Hepatocyte (in vitro differentiated cells): Measurements from ENCODE around the gene SP3. TPM values are rescaled to one million over a fixed set of nuclear protein-coding genes. Genes with fewer than 3 reads are reported as not detected.

Experiments used
- DNase-seq: peaks from one replicate; pipeline ENCODE4 v3.0.0-alpha.2; 2016; ENCODE audit warnings: low spot score
- H2AFZ ChIP-seq: fragments of 200-600 bp; sonication (generic); 2 replicates; pipeline ENCODE4 v1.6.0; 2016; ENCODE audit warnings: antibody characterized with exemption, mild to moderate bottlenecking
- H3K27ac ChIP-seq: fragments of 200-600 bp; sonication (generic); 2 replicates; pipeline ENCODE4 v1.5.1; 2016; ENCODE audit warnings: mild to moderate bottlenecking
- H3K27me3 ChIP-seq: fragments of 200-600 bp; sonication (generic); 2 replicates; pipeline ENCODE4 v1.6.1; 2016
- H3K36me3 ChIP-seq: fragments of 200-600 bp; sonication (generic); replicated peaks from 2 replicates; pipeline ENCODE4 v1.5.1; 2016; ENCODE audit warnings: low read depth; ENCODE audit not compliant: insufficient read depth
- H3K4me1 ChIP-seq: fragments of 200-600 bp; sonication (generic); 2 replicates; pipeline ENCODE4 v1.5.1; 2016; ENCODE audit warnings: mild to moderate bottlenecking, moderate library complexity; ENCODE audit not compliant: insufficient read depth
- H3K4me2 ChIP-seq: fragments of 200-600 bp; sonication (generic); 2 replicates; pipeline ENCODE4 v1.6.0; 2016
- H3K4me3 ChIP-seq: fragments of 200-600 bp; sonication (generic); 2 replicates; pipeline ENCODE4 v1.5.1; 2016; ENCODE audit warnings: mild to moderate bottlenecking
- H3K79me2 ChIP-seq: fragments of 200-600 bp; sonication (generic); 2 replicates; pipeline ENCODE4 v1.6.0; 2017; ENCODE audit warnings: mild to moderate bottlenecking
- H3K9me2 ChIP-seq: fragments of 200-600 bp; sonication (generic); replicated peaks from 2 replicates; pipeline ENCODE4 v1.6.0; 2017; ENCODE audit warnings: mild to moderate bottlenecking; ENCODE audit not compliant: insufficient read depth
- H3K9me3 ChIP-seq: fragments of 200-600 bp; sonication (generic); 2 replicates; pipeline ENCODE4 v1.5.1; 2016; ENCODE audit warnings: low read depth, mild to moderate bottlenecking
- H4K20me1 ChIP-seq: fragments of 200-600 bp; sonication (generic); 2 replicates; pipeline ENCODE4 v1.6.0; 2016; ENCODE audit warnings: mild to moderate bottlenecking; ENCODE audit not compliant: insufficient read depth, poor library complexity, severe bottlenecking
- CTCF ChIP-seq: fragments of 200-600 bp; sonication (generic); IDR thresholded peaks from 2 replicates; pipeline ENCODE4 v1.5.1; 2016; ENCODE audit warnings: antibody characterized with exemption, mild to moderate bottlenecking; ENCODE audit not compliant: poor library complexity
- EZH2 ChIP-seq: fragments of 200-600 bp; sonication (generic); IDR thresholded peaks from 2 replicates; pipeline ENCODE4 v1.6.1; 2016; ENCODE audit warnings: antibody characterized with exemption, mild to moderate bottlenecking, borderline replicate concordance
- EZH2phosphoT487 ChIP-seq: fragments of 200-600 bp; sonication (generic); IDR thresholded peaks from one replicate; pipeline ENCODE4 v1.6.1; 2018; ENCODE audit warnings: antibody characterized with exemption, mild to moderate bottlenecking, low read depth, moderate library complexity; ENCODE audit not compliant: unreplicated experiment, severe bottlenecking
- WGBS: methylation state at CpG from one replicate; pipeline ENCODE4 v1.1.6; 2016; ENCODE audit warnings: low lambda C conversion rate; ENCODE audit errors: missing lambda C conversion rate; 5-methylcytosine and 5-hydroxymethylcytosine counted together
- polyA plus RNA-seq: library from polyadenylated mRNA; unstranded; fragments of >200 nt; fragmentation: Nextera tagmentation; extraction: Ambion mirVana; gene quantifications from 2 replicates; pipeline ENCODE4 v1.2.1, GENCODE V29; 2016
- total RNA-seq: library from RNA; depleted of rRNA; stranded (reverse); fragments of >200 nt; gene quantifications from 2 replicates; pipeline ENCODE4 v1.2.3, GENCODE V29; 2014

Gene SP3
- total and polyA plus RNA-seq, 2 experiments from 2014 or later, result 37.2 to 133 TPM

GRCh38 chr2:173962031-173962430 is 3.1 kb downstream of the SP3 start:
- Histone ChIP-seq H3K4me1 (peaks cover 24% of the 10 kb centered on the region), H3K79me2 (peaks cover 61% of the 10 kb centered on the region), H3K36me3 (no peaks in the 10 kb centered on the region), H3K27ac (peak overlapping the region; percentile 99), H4K20me1 (peaks cover 23% of the 10 kb centered on the region), H3K4me3 (peak overlapping the region; percentile 54), H2AFZ (no peak overlapping the region), H3K4me2 (peak overlapping the region; percentile 80), H3K27me3 (no peaks in the 10 kb centered on the region), H3K9me2 (no peaks in the 10 kb centered on the region), H3K9me3 (no peaks in the 10 kb centered on the region)
- no peak for TF ChIP-seq EZH2
- no peak for TF ChIP-seq CTCF
- no peak for TF ChIP-seq EZH2phosphoT487
- WGBS, result 69% methylated on average over 1 of the region's 1 CpG
- no peak for DNase-seq

GRCh38 chr2:173961346-173961705 is 3.8 kb downstream of the SP3 start:
- Histone ChIP-seq H3K4me1 (peaks cover 27% of the 10 kb centered on the region), H3K4me3 (peak overlapping the region; percentile 1), H3K27me3 (no peaks in the 10 kb centered on the region), H3K4me2 (peak overlapping the region; percentile 80), H3K9me2 (no peaks in the 10 kb centered on the region), H3K9me3 (no peaks in the 10 kb centered on the region), H3K27ac (peak overlapping the region; percentile 30), H3K79me2 (peaks cover 68% of the 10 kb centered on the region), H2AFZ (no peak overlapping the region), H3K36me3 (no peaks in the 10 kb centered on the region), H4K20me1 (peaks cover 29% of the 10 kb centered on the region)
- no peak for DNase-seq
- TF ChIP-seq CTCF, result no peak
- no peak for TF ChIP-seq EZH2
- TF ChIP-seq EZH2phosphoT487, result no peak
- 97% methylated on average over 1 of the region's 1 CpG for whole genome bisulfite sequencing

GRCh38 chr2:173959909-173960308 is 5.3 kb downstream of the SP3 start:
- DNase-seq, result no peak
- no peak overlapping the region for H3K4me3 ChIP-seq
- 96% methylated on average over 7 of the region's 7 CpGs for WGBS
- no peaks in the 10 kb centered on the region for H3K36me3 ChIP-seq
- H3K9me2 ChIP-seq, result no peaks in the 10 kb centered on the region
- H2AFZ ChIP-seq, result no peak overlapping the region
- peaks cover 33% of the 10 kb centered on the region for H3K4me1 ChIP-seq
- H3K27me3 ChIP-seq, result no peaks in the 10 kb centered on the region
- no peaks in the 10 kb centered on the region for H3K9me3 ChIP-seq
- peaks cover 37% of the 10 kb centered on the region for H4K20me1 ChIP-seq
- no peak overlapping the region for H3K27ac ChIP-seq
- no peak for TF ChIP-seq EZH2phosphoT487
- TF ChIP-seq CTCF, result no peak
- H3K4me2 ChIP-seq, result peak overlapping the region; percentile 80
- H3K79me2 ChIP-seq, result peaks cover 83% of the 10 kb centered on the region

GRCh38 chr2:173959358-173959884 is 5.8 kb downstream of the SP3 start:
- Histone ChIP-seq H3K27ac (no peak overlapping the region), H3K4me1 (peaks cover 33% of the 10 kb centered on the region)

More at GRCh38 chr2:173959358-173959884, 5.8 kb downstream of the SP3 start:
- Histone ChIP-seq H3K4me3 (no peak overlapping the region), H3K79me2 (peaks cover 87% of the 10 kb centered on the region), H3K4me2 (peak overlapping the region; percentile 63), H3K9me2 (no peaks in the 10 kb centered on the region), H3K9me3 (no peaks in the 10 kb centered on the region), H4K20me1 (peaks cover 42% of the 10 kb centered on the region), H3K27me3 (no peaks in the 10 kb centered on the region), H3K36me3 (no peaks in the 10 kb centered on the region), H2AFZ (no peak overlapping the region)
- DNase-seq, result no peak
- 89% methylated on average over 16 of the region's 16 CpGs for WGBS
- TF ChIP-seq EZH2phosphoT487, result no peak
- no peak for TF ChIP-seq CTCF
- TF ChIP-seq EZH2, result no peak
